Fibroblast of skin of left biceps (primary cell): Measurements from ENCODE around the gene RAB10.
"Not testable (repeated sequence)": the region's sequence is repeated elsewhere in the genome, so short reads cannot be mapped to it uniquely, and the experiment has no call there.

Experiments used
- DNase-seq, 2 experiments: peaks; one replicate each; pipeline ENCODE4 v3.0.0-alpha.2; 2013; ENCODE audit warnings: low read depth in 2 of 2

RAB10 gene

DNA sequence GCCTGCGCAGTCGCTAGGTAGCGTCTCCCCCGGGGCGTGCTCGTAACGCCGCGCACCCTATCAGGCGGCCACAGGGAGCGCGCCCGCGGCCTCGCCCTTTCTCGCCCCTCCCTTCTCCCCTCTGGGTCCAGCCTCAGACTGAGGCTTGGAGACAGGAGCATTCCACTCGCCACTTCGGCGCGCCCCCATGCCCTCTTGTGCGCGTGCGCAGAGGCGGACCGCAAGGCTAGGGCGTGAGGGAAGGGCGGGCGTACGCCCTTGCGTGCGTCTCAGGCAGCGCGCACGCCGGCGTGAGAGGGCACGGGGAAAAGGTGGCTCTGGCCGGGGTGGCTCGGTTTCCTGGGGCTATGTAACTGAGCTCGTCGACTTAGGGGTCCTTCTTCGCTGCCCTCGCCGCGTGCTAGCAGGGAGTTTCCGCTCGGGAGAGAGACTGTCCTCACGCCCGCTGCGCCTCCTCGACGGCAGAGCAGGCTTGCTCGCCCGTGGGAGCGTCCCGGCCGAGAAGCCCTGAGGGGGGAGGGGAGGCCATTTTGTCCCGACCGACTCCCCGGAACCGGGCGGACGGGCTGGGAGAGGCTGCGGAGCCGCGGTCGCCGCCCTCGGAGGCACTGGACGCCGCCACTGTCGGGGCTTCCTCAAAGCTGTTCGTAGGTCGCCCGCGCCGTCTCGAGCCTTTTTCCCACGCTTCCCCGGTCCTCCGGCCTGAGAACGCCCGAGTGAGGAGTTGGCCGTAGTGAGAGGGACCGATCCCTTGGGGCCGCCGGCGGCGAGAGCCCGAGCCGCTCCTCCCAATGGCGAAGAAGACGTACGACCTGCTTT lies at the start of gene RAB10:
Gene RAB10 (plus strand): TSS at position 267 of the 819 bp plus-strand sequence. CDS start 525 bp downstream, at position 792.
- peak; percentile 98 for DNase-seq

DNA sequence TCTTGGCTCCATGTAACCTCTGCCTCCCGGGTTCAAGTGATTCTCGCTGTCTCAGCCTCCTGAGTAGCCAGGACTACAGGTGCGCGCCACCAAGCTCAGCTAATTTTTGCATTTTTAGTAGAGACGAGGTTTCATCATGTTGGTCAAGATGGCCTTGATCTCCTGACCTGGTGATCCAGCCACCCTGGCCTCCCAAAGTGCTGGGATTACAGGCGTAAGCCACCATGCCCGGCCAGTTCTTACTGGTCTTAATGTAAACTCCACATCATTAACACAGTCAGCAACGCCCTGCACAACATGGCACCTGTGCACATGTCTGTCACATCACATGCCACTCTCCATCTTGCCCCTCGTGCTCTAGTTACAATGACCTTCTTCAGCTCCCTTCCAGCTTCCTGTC lies 45.8 kb upstream of the RAB10 start:
- no peak for DNase-seq

DNA sequence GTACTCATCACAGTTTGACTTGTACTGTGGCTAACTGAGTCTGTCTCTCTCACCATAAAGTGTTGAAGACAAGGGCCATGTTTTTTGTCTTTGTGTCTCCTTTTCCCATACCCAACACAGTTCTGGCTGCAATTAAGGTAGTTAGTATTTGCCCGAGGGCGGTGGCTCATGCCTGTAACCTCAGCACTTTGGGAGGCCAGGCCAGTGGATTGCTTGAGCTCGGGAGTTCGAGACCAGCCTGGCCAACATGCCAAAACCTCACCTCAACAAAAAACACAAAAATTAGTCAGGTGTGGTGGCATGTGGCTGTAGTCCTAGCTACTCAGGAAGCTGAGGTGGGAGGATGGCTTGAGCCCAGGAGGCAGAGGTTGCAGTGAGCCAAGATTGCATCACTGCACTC lies 44.7 kb upstream of the RAB10 start:
- no peak for DNase-seq

DNA sequence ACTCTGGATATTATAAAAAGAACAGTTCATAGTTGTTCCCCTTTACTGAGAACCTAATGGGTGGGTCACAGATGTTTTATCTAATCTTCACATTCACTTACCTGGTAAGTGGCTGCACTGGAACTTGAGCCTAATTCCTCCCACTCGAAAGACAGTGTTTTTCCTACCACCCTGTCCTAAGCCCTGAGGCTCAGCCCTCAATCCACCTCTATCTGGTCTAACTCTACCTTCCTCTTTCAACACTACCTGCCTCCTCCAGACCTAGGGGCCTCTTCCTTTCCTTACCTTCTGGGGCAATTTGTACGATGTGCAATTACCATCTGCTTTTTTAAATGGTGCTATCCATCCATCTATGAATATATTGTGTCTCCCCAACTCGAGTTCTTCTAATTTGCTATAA lies 41.9 kb upstream of the RAB10 start:
- DNase-seq = no peak

DNA sequence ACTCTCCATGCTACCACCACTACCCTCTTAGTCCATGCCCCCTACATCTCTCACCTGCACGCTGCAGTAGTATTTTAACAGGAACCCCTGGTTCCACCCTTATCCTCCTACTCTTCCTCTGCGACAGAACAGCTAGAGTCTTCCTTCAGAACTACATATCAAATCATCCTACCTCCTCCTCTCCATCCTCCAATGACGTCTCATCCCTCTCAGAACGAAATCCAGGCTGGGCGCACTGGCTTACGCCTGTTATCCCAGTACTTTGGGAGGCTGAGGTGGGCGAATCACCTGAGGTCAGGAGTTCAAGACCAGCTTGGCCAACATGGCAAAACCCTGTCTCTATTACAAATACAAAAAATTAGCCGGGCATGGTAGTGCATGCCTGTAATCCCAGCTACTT lies 41.3 kb upstream of the RAB10 start:
- no peak for DNase-seq

DNA sequence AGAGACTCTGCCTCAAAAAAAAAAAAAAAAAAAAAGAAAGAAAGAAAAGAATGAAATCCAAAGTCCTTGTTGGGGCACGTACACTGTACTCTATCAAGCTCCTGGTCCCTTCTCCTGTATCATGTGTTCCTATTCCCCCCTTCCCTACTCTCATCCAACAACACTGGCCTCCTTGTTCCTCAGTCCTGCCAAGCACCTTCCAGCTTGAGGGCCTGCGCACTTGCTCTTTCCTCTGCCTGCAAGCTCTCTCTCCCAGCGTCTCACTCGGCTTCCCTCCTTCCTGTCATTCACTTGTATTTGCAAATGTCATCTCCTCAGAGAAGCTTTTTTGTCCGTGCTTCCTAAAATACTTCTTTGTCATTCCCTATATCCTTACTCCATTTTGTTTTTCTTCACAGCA lies 40.8 kb upstream of the RAB10 start:
- DNase-seq = no peak

DNA sequence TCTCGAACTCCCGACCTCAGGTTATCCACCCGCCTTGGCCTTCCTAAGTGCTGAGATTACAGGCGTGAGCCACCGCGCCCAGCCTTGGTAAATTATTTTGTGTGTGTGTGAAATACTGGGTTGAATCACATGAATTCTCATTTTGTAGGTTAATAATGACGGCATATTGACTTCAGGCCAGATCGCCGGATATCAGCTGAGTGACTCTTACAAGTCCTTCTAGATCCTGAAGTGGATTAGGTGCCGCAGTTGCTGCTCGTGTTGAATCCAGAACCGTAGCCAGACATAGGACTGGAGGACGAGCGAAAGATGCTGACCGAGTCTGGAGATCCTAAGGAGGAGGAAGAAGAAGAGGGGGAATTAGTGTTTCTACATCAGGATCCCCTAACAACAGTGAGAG lies 39.4 kb upstream of the RAB10 start:
- DNase-seq = no peak

DNA sequence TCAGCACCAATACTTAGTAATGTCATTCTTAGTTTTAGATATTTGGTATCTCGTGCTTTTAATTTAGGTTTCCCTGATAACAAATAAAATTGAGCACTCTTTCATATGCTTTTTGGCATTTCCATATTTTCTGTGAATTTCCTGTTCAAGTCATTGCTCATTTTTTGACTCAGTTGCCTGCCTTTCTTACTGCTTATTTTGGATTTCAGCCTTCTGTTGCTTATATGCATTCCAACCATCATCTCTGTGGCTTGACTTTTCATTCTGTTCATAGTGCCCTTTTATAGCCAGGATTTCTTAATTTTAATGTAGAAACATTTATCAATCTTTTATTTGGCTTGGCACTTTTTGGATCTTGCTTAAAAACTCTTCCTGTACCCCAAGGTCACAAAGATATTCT lies 37.0 kb upstream of the RAB10 start:
- DNase-seq = no peak

DNA sequence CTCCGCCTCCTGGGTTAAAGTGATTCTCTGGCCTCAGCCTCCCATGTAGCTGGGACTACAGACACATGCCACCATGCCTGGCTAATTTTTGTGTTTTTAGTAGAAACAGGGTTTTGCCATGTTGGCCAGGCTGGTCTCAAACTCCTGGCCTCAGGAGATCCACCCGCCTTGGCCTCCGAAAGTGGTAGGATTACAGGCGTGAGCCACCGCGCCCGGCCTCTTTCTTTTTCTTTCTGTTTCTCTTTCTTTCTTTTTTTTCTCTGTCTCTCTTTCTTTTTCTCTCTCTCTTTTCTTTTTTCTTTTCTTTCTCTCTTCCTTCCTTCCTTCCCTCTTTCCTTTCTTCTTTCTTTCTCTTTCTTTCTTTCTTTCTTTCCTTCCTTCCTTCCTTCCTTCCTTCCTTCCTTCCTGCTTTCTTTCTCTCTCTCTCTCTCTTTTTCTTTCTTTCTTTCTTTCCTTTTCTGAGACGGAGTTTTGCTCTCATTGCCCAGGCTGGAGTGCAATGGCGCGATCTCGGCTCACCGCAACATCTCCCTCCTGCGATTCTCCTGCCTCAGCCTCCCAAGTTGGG lies 35.0 kb upstream of the RAB10 start:
- not testable (repeated sequence) for DNase-seq

DNA sequence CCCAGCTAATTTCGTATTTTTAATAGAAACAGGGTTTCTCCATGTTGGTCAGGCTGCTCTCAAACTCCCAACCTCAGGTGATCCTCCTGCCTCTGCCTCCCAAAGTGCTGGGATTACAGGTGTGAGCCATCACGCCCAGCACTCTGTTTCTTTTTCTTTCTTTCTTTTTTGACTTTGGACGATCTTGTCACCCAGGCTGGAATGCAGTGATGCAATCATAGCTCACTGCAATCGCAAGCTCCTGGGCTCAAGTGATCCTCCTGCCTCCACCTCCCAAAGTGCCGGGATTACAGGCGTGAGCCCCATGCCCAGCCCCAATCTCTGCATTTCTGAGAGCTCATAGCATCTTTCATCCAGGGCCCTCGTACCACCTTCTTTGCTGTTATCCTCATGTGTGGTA lies 34.5 kb upstream of the RAB10 start:
- not testable (repeated sequence) for DNase-seq

DNA sequence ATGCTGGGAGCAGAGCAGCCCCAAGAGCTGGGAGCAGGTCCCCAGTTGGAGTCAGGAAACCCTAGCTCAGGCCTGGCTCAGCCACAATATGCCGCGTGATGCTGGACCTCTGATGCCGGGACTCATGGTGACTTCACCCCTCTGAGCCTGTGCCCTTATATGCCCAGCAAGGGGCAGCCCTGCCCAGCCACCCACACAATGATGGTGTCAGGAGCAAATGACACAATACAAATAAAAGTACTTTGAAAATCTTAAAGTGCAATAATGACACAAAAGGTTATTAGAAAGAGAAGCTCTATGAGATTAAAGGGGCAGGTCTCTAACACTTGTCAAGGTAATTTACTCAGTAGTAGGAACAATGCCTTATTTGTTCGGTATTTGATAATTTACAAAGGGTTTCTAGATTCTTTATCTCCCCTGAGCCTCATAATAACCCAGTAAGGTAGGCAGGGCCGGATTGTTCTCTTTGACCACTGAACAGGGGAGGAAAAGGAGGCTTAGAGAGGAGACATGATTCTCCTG lies 33.3 kb upstream of the RAB10 start:
- no peak for DNase-seq

DNA sequence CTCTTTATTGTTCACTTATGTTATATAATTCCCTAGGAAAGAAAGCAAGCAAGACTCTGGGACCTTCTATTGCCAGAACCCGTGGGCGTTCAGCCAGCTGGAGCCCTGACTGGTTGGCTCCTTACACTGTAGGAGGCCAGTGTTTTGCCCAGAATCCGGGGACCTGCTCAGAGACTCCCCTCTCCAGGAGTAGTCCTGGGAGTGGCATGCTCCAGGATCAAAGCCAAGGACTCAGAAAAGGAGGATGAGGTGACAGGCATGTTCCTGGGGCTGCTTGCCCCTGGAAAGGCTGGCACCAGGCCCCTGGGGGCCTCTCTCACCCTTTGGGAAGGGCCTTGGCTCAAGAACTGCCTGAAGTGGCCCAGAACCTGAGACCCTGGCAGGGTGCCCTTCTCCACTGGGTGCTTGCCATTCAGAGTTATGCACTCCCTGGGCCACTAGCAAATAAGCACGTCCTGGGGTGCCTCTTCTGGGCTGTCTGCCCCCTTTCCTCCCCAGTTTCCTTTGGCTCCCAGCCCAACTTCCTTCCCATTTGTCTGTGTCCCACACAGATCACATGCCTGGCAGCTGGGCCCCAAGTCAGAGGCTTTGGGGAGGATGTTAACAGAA lies 32.0 kb upstream of the RAB10 start:
- DNase-seq = no peak

DNA sequence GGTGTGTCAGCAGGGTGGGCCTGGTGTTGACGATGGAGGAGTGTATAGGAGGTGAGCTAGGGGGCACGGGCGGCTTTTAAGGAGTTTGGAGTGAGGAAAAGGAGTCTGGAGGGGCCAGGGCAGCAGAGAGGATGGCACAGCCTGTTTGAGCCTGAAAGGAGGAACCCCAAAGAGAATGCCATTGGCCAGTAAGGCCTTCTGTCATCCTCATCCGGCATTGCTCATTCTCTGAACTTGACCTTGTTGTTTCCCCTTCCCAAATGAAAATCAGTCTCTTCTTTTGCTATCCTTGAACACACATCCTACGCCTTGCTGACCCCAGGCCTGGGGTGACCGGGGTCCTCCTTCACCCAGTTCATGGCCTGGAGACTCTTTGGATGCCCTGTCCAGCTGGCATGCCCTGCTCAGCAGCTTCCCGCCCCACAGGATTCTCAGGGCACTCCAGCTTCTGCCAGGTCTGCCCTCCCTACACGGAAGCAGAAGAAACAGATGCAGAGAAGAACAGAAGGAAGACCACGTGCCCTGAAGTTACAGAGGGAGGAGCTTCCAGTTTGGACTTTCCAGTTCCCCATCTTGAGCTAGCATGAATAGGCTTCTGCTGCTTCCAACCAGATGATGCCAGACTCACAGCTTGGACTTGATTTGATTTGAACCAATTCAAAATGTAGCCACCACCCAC lies 31.1 kb upstream of the RAB10 start:
- no peak for DNase-seq

DNA sequence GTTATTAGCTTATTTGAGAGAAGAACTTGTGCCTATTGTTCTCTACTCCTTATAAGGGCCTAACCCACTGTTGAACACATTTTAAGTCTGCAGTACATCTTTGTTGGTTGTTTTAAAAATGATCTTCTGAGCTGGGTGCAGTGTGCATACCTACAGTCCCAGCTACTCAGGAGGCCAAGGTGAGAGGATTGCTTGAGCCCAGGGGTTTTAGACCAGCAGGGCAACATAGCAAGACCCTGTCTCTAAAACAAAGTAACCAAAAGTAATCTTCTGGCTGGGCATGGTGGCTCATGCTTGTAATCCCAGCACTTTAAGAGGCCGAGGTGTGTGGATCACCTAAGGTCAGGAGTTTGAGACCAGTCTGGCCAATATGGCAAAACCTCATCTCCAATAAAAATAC lies 25.8 kb upstream of the RAB10 start:
- DNase-seq = no peak

DNA sequence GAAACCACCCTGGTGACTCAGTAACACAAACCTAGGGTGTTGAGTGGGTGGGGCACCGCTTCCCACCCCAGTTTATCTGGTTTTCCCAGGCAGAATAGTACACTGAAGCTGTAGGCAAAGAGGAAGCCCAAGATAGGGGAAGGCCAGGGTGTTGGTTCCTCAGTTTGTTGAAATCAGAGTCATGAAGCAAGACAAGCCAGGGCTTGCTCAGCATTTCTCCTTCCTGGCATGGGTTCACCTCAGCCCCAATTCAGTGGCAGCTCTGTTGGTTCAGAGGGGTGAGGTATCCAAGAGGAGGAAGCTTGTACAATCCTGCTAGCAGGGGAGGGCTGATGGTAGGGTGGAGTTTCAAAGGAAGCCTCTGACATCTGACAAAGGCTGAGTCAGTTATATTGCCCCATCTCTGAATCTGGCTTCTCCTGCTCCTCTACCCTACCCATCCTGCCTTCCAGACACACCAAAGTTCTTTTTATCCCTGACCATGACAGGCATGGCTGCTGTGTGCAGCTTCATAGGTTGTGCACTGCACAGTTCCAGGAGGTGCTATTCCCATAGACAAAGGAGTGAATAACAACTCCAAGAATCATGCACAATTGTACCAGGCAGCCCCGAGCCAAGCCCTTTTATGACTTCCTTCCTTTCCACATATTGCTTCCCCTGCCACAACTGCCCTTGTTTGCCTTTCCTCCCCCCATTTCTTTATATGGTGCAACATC lies 24.9 kb upstream of the RAB10 start:
- no peak for DNase-seq

DNA sequence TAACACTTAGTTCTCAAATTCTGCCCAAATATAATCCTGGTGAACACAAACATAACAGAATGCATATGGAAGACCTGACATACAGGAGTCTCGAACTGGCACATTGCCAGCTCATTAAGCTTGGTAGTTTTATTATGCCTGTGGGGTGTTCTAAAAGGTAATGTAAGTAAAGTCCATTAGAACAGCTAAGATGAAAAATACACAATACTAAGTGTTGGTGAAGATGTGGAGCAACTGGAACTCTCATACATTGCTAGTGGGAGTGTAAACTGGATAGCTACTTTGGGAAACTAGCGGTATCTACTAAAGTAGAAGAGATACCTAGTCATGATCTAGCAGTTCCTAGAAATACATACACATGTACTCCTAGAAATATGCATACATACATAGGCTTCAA lies 24.3 kb upstream of the RAB10 start:
- DNase-seq = no peak

DNA sequence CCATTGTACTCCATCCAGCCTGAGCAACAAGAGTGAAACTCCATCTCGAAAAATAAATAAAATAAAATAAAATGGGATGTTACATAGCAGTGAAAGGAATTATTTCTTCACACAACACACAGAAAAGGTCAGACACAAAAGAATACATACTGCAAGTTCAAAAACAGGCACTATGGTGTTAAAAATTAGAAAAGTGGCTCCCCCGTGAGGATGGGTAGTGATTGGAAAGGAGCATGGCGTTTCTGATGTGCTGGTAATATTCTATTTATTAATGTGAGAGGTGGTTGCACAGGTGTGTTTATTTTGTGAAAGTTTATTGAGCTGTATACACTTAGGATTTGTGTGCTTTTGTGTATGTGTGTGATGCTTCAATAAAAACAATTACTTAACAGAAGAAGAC lies 22.9 kb upstream of the RAB10 start:
- DNase-seq = no peak

DNA sequence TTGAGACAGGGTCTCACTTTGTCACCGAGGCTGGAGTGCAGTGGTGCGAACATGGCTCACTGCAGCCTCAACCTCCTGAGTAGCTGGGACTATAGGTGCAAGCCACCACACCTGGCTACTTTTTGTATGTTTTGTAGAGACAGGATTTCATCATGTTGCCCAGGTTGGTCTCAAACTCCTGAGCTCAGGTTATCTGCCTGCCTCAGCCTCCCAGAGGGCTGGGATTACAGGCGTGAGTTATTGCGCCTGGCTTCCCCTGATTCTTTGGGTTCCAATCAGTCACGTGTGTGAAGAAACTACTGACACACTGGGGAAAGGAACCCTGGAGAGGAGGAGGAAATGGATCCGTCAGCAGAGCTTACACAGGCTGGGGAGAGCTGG lies 22.3 kb upstream of the RAB10 start:
- DNase-seq = no peak

DNA sequence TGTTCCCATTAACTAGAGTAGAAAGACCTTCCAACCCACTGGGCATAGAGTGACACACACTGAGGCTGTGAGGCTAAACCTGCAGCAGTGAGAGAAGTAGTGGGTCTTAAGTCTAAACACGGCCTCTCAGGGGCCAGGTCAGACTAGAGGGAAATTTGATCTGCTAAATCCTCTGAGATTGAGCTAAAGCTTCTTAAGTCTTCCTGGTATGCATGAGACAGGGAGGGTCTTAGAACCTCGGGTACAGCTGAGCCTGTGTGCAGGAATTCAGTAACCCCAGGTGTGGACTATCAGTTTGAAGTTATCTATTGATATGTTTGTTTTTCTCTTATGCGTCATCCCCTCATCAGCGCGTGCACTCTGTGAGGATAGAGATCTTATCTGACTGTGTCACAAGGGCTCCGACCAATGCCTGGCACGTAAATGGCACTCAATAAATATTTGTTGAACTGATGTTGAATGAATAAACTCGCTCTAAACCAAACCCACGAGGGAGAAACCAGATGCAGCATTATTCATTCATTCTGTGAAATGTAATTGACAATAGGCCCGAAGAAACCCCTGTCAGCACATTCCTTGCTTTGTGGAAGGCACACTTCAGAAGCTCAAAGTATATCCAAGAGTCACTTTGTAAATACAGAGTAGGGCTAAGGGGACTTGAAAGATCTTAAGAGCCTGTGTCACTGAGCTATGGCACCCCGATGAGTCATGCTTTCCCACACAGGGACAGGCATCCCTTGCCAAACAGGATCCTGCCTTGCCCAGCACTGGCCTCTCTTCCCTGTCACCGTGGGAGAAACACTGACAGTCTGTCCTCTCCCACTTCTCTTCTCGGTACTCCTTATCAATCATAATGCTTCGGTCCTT lies 21.7 kb upstream of the RAB10 start:
- DNase-seq = no peak

DNA sequence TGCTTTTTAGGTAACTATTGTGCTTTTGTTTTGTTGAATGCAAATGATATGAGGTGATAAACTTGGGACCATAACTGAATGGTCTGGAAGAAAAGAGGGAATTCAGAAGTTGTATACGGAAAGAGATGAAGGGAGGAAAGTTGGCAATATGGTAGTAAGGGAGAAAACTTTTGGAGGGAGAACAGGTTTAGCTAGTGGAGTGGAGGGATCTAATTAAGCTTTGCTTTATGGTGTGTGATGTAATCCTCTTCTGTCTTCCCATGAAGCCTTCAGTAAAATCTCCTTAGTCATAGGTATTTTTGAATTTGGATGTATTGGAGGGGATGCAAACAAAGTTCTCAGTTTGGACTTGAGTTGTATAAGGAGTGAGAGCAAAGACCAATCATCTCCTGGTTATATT lies 20.2 kb upstream of the RAB10 start:
- no peak for DNase-seq
